Measurements from ENCODE around the gene SLC37A1.

SLC37A1 gene

GRCh38 chr21:42599962-42600361 lies 86.3 kb downstream of the SLC37A1 start:
- Histone ChIP-seq H3K9me3 (ENCODE audit: severe bottlenecking) (peaks cover 11% of the 10 kb centered on the region), H3K36me3 (no peaks in the 10 kb centered on the region), H3K27ac (no peak overlapping the region), H3K4me3 (ENCODE audit: low read depth, low read length) (no peak overlapping the region), H3K27me3 (ENCODE audit: insufficient read depth, low read depth, severe bottlenecking) (no peaks in the 10 kb centered on the region)
- TF ChIP-seq CTCF (IDR thresholded peaks at IDR 0.05; ENCODE audit: low read depth, low read length): no peak
- DNase-seq: peak; percentile 4

- H3K4me3 ChIP-seq (ENCODE audit: low read depth, low read length): no peak overlapping the region
- DNase-seq: no peak
- H3K27ac ChIP-seq: no peak overlapping the region
- TF ChIP-seq CTCF (IDR thresholded peaks at IDR 0.05; ENCODE audit: low read depth, low read length): no peak
- peaks cover 15% of the 10 kb centered on the region for H3K9me3 ChIP-seq (ENCODE audit: severe bottlenecking)
- H3K36me3 ChIP-seq: no peaks in the 10 kb centered on the region
- no peaks in the 10 kb centered on the region for H3K27me3 ChIP-seq (ENCODE audit: insufficient read depth, low read depth, severe bottlenecking)
Measured at GRCh38 chr21:42601656-42602055, 88.0 kb downstream of the SLC37A1 start.

- no peaks in the 10 kb centered on the region for H3K36me3 ChIP-seq
- H3K27ac ChIP-seq: no peak overlapping the region
- H3K9me3 ChIP-seq (ENCODE audit: severe bottlenecking): peaks cover 15% of the 10 kb centered on the region
- DNase-seq: peak; percentile 2
- no peaks in the 10 kb centered on the region for H3K27me3 ChIP-seq (ENCODE audit: insufficient read depth, low read depth, severe bottlenecking)
- no peak overlapping the region for H3K4me3 ChIP-seq (ENCODE audit: low read depth, low read length)
- TF ChIP-seq CTCF (IDR thresholded peaks at IDR 0.05; ENCODE audit: low read depth, low read length): no peak
Measured at GRCh38 chr21:42607102-42607501, 93.5 kb downstream of the SLC37A1 start.

- no peak for TF ChIP-seq CTCF (IDR thresholded peaks at IDR 0.05; ENCODE audit: low read depth, low read length)
- no peaks in the 10 kb centered on the region for H3K27me3 ChIP-seq (ENCODE audit: insufficient read depth, low read depth, severe bottlenecking)
Measured at GRCh38 chr21:42607525-42608102, 94.0 kb downstream of the SLC37A1 start.

GRCh38 chr21:42608446-42608845 lies 94.8 kb downstream of the SLC37A1 start:
- H3K4me3 ChIP-seq (ENCODE audit: low read depth, low read length): no peak overlapping the region
- no peak for TF ChIP-seq CTCF (IDR thresholded peaks at IDR 0.05; ENCODE audit: low read depth, low read length)
- H3K27me3 ChIP-seq (ENCODE audit: insufficient read depth, low read depth, severe bottlenecking): no peaks in the 10 kb centered on the region
- H3K9me3 ChIP-seq (ENCODE audit: severe bottlenecking): peaks cover 17% of the 10 kb centered on the region
- H3K27ac ChIP-seq: no peak overlapping the region
- H3K36me3 ChIP-seq: no peaks in the 10 kb centered on the region
- DNase-seq: no peak

More at GRCh38 chr21:42607525-42608102, 94.0 kb downstream of the SLC37A1 start:
- peaks cover 17% of the 10 kb centered on the region for H3K9me3 ChIP-seq (ENCODE audit: severe bottlenecking)
- DNase-seq: no peak
- no peak overlapping the region for H3K4me3 ChIP-seq (ENCODE audit: low read depth, low read length)
- H3K27ac ChIP-seq: no peak overlapping the region
- H3K36me3 ChIP-seq: no peaks in the 10 kb centered on the region

GRCh38 chr21:42609811-42610210 lies 96.2 kb downstream of the SLC37A1 start:
- DNase-seq: peak; percentile 8
- no peaks in the 10 kb centered on the region for H3K27me3 ChIP-seq (ENCODE audit: insufficient read depth, low read depth, severe bottlenecking)

More at GRCh38 chr21:42609811-42610210, 96.2 kb downstream of the SLC37A1 start:
- Histone ChIP-seq H3K4me3 (ENCODE audit: low read depth, low read length) (no peak overlapping the region), H3K27ac (no peak overlapping the region), H3K36me3 (no peaks in the 10 kb centered on the region), H3K9me3 (ENCODE audit: severe bottlenecking) (peaks cover 10% of the 10 kb centered on the region)
- TF ChIP-seq CTCF (IDR thresholded peaks at IDR 0.05; ENCODE audit: low read depth, low read length): no peak
